ENCODE measurements around the gene CARMIL1. TPM values are rescaled to one million over a fixed set of nuclear protein-coding genes. Genes with fewer than 3 reads are reported as not detected.

The CARMIL1 gene
- total and polyA plus RNA-seq, 11 donors: 2.4 to 9.1 (median 5.3) TPM

GRCh38 chr6:25312703-25313102 is 33.5 kb downstream of the CARMIL1 start:
- no peaks in the 10 kb centered on the region for H3K9me3 ChIP-seq
- 2 to 9% (median 7%) methylated on average over 2 of the region's 2 CpGs for WGBS, 4 donors
- H3K4me3 ChIP-seq: peak overlapping the region in 2 of 12 donors; percentile 5 to 10
- ATAC-seq (peak in 2 of 4 donors; percentile 27 to 57), DNase-seq (no peak)
- H3K27me3 ChIP-seq: no peaks in the 10 kb centered on the region
- no peaks in the 10 kb centered on the region for H3K36me3 ChIP-seq
- intact Hi-C loops (cut with DNase I): no loop called here
- H3K27ac ChIP-seq: peak overlapping the region in 8 of 12 donors; percentile 13 to 64 (median 50)
- H3K4me1 ChIP-seq: peaks cover 0 to 39% (median 17%) of the 10 kb centered on the region in 12 donors
- TF ChIP-seq, protein P1, sequence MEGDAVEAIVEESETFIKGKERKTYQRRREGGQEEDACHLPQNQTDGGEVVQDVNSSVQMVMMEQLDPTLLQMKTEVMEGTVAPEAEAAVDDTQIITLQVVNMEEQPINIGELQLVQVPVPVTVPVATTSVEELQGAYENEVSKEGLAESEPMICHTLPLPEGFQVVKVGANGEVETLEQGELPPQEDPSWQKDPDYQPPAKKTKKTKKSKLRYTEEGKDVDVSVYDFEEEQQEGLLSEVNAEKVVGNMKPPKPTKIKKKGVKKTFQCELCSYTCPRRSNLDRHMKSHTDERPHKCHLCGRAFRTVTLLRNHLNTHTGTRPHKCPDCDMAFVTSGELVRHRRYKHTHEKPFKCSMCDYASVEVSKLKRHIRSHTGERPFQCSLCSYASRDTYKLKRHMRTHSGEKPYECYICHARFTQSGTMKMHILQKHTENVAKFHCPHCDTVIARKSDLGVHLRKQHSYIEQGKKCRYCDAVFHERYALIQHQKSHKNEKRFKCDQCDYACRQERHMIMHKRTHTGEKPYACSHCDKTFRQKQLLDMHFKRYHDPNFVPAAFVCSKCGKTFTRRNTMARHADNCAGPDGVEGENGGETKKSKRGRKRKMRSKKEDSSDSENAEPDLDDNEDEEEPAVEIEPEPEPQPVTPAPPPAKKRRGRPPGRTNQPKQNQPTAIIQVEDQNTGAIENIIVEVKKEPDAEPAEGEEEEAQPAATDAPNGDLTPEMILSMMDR (IDR thresholded peaks at IDR 0.05): peak in 1 of 12 donors; percentile 18
- no peak for TF ChIP-seq POLR2A (IDR thresholded peaks at IDR 0.05)

GRCh38 chr6:25314509-25315175 is 35.5 kb downstream of the CARMIL1 start:
- ATAC-seq: no peak
- Histone ChIP-seq H3K27ac (no peak overlapping the region), H3K4me1 (peaks cover 0 to 36% (median 14%) of the 10 kb centered on the region in 12 donors), H3K27me3 (no peaks in the 10 kb centered on the region), H3K36me3 (no peaks in the 10 kb centered on the region), H3K9me3 (no peaks in the 10 kb centered on the region), H3K4me3 (no peak overlapping the region)
- 78 to 97% (median 93%) methylated on average over 2 of the region's 2 CpGs for WGBS, 4 donors
- TF ChIP-seq, protein P1 (IDR thresholded peaks at IDR 0.05): no peak
- no peak for TF ChIP-seq POLR2A (IDR thresholded peaks at IDR 0.05)
- intact Hi-C loops (cut with DNase I): no loop called here
- DNase-seq: no peak

DNA sequence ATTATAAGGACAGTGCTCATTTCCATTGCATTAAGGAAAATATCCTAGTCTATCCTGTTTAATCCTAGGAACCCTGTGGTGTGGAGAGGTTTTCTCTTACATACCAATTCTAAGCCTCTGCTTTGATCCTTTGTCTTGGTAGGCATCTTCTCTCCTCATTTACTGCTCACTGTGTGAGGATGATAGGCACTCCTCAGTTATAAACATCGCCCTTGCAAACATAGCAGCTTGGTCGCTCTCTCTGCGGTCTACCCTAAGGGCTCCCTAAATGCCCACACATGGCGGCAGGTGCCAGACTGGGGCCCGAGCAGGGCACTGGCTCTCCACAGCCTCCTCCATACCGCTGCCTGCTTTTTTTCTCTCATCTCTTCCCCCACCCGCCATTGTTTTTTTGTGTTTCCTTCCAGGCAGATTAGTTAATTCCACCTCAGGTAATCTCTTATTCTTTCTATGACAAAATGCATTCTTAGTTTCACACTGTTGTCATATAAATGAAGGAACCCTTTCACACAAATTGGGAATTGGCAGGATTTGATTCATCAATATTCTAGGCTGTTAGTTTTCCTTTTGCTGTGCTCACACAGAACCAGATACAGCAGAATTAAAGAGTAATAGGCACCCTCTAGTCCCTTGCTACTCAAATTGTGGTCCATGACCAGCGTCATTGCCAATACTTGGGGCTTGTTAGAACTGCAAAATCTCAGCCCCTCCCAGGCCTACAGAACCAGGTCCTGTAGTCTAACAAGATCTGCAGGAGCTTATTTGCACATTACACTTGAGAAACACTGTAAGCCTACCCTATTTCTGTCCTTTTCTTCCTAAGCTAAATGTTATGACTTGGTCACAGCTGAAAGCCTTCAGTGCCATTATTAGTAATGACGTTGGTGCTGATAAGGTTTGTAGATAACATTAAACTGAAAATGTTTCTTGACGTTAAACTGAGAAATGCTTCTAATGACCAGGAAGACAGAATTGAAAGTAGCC is 36.3 kb downstream of the CARMIL1 start:
- Histone ChIP-seq H3K27ac (peak overlapping the region in 1 of 12 donors; percentile 28), H3K9me3 (no peaks in the 10 kb centered on the region), H3K4me1 (peaks cover 0 to 36% (median 14%) of the 10 kb centered on the region in 12 donors), H3K36me3 (no peaks in the 10 kb centered on the region), H3K27me3 (no peaks in the 10 kb centered on the region), H3K4me3 (no peak overlapping the region)
- no peak for DNase-seq
- 57 to 83% (median 74%) methylated on average over 10 of the region's 10 CpGs for WGBS, 4 donors
- ATAC-seq: peak in 2 of 4 donors; percentile 32 to 64
- TF ChIP-seq POLR2A (IDR thresholded peaks at IDR 0.05): no peak
- intact Hi-C loops (cut with DNase I): no loop called here

DNA sequence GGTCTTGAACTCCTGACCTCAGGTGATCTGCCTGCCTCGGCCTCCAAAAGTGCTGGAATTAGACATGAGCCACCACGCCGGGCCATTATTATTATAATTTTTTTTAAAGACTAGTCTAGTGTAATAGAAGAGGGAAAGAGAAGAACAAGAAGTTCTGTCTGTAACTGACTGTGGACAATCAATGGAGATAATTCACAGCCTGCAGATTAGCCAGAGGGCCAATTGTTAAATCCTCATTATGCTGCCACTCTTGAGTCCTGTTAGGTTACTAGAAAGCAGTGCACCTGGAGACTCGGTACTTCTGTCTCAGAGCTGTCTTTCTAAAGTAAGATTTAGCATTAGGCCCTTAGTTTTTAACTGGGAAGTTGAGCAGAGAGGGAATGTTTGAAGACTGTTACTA is 37.5 kb downstream of the CARMIL1 start:
- intact Hi-C loops (cut with DNase I): no loop called here
- no peak for DNase-seq
- Histone ChIP-seq H3K4me3 (no peak overlapping the region), H3K36me3 (no peaks in the 10 kb centered on the region), H3K4me1 (peaks cover 0 to 31% (median 14%) of the 10 kb centered on the region in 12 donors), H3K9me3 (no peaks in the 10 kb centered on the region), H3K27ac (no peak overlapping the region), H3K27me3 (no peaks in the 10 kb centered on the region)
- no peak for TF ChIP-seq POLR2A (IDR thresholded peaks at IDR 0.05)
- TF ChIP-seq, protein P1 (IDR thresholded peaks at IDR 0.05): no peak
- no peak for ATAC-seq
- WGBS, 4 donors: 83 to 95% (median 88%) methylated on average over 4 of the region's 4 CpGs

Measured in heart left ventricle (tissue), 16 donors.